GM15510 (cell line): Measurements from ENCODE around the gene FXYD4.
A peak's percentile ranks its signal among the peaks of the same experiment; 100 is the strongest.

Experiments used
- POLR2A ChIP-seq: IDR thresholded peaks from 3 replicates; pipeline ENCODE4 v1.6.1; 2011; ENCODE audit warnings: borderline replicate concordance; ENCODE audit not compliant: insufficient read length; ENCODE audit errors: extremely low read depth

Gene FXYD4

GRCh38 chr10:43369921-43370320 is 1.5 kb upstream of the FXYD4 start:
- TF ChIP-seq POLR2A, result no peak

- TF ChIP-seq POLR2A, result no peak
Observed at GRCh38 chr10:43370671-43371215, 693 bp upstream of the FXYD4 start.

GRCh38 chr10:43372765-43373361 is 1.4 kb downstream of the FXYD4 start:
- no peak for TF ChIP-seq POLR2A

GRCh38 chr10:43373461-43373860 is 2.0 kb downstream of the FXYD4 start:
- no peak for TF ChIP-seq POLR2A

- no peak for TF ChIP-seq POLR2A
Observed at GRCh38 chr10:43374194-43374593, 2.8 kb downstream of the FXYD4 start.

GRCh38 chr10:43375401-43376020 is 4.1 kb downstream of the FXYD4 start:
- TF ChIP-seq POLR2A, result no peak

GRCh38 chr10:43376046-43376635 is 4.7 kb downstream of the FXYD4 start:
- no peak for TF ChIP-seq POLR2A

DNA sequence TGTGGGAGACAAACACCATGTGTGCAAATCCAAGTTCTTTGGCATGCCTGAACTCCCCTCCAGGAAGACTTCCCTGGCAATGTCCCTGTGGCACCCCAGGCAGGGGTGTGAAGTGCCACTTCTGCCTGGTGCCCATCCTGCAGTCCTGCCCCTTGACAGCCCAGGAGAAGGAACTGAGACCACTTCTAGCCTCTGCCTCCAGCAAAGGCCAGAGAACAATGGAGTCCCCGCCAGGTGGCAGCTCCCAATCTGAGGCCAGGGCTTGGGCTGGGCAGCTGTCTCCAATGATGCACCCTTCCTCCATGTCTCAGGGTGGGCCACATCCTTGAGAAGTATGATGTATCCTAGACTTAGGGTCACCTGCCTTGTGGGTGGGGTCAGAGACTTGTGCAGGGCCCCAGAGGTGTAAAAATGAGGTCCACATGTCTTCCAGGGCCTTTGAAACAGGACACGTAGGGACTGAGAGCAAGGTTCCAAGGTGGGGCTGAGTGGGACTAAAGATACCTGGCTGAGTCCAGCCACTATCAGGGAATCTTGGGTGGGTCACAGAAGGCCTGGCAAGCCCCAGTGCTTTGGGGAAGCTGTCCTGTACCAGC is 5.5 kb downstream of the FXYD4 start:
- TF ChIP-seq POLR2A, result no peak

- no peak for TF ChIP-seq POLR2A
Observed at GRCh38 chr10:43377424-43377883, 6.0 kb downstream of the FXYD4 start.

- TF ChIP-seq POLR2A, result no peak
Observed at GRCh38 chr10:43380610-43381222, 9.3 kb downstream of the FXYD4 start.

- no peak for TF ChIP-seq POLR2A
Observed at GRCh38 chr10:43383204-43383971, 12.0 kb downstream of the FXYD4 start.

GRCh38 chr10:43384252-43385221 is 13.1 kb downstream of the FXYD4 start:
- TF ChIP-seq POLR2A, result peak; percentile 38

DNA sequence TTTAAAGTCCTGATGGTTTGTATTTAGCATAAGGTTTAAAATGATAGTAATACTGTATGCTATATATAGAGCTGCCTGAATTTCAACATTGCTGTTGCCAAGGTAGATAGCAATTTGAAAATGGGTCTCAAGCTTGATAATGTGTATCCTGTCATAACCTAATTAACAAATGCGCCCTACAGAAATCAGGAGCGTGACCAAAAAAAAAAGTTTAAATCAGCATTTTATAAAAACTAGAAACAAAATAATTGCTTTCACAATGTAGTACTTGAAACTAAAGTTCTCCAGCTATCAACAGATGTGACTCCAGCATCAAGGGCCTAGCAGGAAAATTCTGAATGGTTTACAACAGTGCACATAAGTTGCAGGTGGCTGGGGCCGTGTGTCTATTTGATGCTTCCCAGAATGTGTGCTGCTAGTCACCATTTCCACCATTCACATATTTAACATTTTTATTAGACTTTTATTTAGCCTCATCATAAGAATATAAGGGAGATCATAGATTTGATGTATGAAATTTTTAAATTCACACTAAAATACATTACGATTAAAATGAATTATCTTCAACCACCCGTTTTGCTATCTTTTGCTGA is 14.1 kb downstream of the FXYD4 start:
- no peak for TF ChIP-seq POLR2A

- TF ChIP-seq POLR2A, result no peak
Observed at GRCh38 chr10:43386549-43386948, 15.1 kb downstream of the FXYD4 start.
